SIG-M5 (cell line): ENCODE data around the gene CTNNBL1.
A peak's percentile ranks its signal among the peaks of the same experiment; 100 is the strongest.
"Not testable (repeated sequence)": the region's sequence is repeated elsewhere in the genome, so short reads cannot be mapped to it uniquely, and the experiment has no call there.

Experiments used
- DNase-seq: peaks from one replicate; lab custom pipeline; 2025; lab: John Stamatoyannopoulos, UW

CTNNBL1 gene, protein sequence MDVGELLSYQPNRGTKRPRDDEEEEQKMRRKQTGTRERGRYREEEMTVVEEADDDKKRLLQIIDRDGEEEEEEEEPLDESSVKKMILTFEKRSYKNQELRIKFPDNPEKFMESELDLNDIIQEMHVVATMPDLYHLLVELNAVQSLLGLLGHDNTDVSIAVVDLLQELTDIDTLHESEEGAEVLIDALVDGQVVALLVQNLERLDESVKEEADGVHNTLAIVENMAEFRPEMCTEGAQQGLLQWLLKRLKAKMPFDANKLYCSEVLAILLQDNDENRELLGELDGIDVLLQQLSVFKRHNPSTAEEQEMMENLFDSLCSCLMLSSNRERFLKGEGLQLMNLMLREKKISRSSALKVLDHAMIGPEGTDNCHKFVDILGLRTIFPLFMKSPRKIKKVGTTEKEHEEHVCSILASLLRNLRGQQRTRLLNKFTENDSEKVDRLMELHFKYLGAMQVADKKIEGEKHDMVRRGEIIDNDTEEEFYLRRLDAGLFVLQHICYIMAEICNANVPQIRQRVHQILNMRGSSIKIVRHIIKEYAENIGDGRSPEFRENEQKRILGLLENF

DNA sequence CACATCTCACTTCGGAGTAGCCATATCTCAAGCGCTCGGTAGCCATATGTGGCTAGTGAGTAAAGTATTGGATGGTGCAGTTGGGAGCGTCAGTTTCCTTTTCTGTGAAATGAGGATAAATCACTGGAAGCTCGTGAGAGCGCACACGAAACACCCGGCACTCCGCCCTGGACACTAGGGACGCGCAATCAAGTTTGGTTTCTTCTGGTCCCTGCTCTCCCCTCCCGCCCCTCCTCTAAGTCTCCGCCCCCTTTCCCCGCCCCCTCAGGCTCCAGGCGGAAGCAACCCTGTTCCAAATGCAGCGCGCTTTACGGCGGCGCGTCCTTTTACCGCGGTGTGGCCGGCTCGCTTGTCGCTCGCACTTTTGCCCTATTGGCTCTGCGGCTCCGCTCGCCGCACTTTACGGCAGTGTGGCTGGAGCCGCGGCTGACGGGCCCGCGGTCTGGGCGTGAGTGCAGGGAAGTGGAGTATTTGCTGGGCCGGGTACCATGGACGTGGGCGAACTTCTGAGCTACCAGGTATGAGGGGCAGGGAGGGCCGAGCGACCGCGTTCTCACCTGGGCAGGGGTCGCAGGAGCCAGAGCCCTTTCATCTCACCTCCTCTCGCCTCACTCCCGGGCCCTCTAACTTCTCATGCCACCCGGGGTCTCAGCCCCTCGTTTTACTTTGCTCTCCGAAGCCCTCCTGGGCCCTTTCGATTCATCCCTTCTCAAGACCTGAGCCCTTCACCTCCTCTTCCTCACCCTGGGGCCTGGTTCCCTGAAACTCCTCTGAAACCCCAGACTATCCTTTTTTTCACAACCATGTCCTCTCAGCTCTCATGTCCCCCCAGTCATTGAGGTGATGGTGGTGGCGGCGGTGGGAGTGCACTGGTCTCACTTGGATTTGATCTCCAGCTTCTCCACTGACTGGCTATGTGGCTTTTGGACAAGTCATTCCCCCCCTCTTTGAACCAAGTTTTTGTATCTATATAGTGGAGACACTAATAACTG, at the start of gene CTNNBL1:
CTNNBL1 (plus strand) TSS at position 396 of the 992 bp plus-strand sequence; CDS start at position 489, 93 bp downstream.
- DNase-seq = peak; percentile 68

DNA sequence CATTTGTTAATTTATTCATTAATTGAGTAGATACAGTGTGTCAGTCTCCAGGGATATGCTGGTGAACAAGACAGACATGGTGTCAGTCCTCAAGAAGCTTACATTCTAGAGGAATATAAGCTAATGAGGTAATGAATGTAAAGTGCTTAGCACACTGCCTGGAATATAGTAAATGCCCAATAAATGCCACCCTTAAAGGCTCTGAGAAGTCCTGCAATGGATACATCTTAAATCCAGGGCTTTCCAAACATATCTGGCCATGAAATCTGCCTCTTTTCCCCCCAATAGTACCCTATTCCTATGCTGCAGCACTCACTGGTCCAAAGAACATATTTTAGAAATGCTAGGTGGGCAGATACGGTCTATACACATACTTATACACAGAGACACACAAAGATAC, 49.2 kb upstream of the CTNNBL1 start:
- DNase-seq = no peak

- no peak for DNase-seq
These were observed 45.9 kb upstream of the CTNNBL1 start for GRCh38 chr20:37647946-37648345.

- DNase-seq = no peak
These were observed 44.8 kb upstream of the CTNNBL1 start for GRCh38 chr20:37649017-37649416.

DNA sequence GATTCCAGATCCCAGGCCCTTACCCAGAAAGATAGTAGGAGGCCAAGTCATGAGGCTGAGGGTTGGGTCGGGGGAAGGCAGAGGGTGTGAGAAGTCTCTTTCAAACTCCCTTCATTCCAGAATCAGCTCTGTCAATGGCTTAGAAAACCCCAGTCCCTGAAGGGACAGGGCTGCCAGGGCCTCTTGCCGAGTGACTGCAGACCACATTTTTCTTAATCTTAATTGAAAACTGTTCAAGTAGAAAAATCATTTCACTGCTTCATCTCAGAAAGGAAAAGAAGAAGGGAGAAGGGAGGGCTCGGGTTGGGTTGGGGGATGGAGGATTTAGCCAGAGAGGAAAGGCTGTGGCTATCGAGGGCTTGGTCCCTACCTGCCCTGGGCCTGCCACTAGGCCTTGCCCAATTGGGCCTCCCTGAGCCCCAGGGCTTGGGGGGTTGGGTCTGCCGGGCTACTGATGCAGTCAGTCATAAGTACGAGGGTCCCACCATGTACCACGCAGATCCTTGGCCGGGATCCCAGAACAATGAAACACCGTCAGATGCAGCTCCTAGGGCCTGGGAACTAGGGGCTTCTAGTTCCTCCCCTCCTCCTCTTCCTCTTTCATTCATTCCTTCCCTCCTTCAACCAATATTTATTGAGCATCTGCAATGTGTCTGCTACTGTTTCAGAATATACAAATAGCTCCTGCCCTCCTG, 44.0 kb upstream of the CTNNBL1 start:
- DNase-seq = no peak

GRCh38 chr20:37650661-37651060, 43.2 kb upstream of the CTNNBL1 start:
- no peak for DNase-seq

DNA sequence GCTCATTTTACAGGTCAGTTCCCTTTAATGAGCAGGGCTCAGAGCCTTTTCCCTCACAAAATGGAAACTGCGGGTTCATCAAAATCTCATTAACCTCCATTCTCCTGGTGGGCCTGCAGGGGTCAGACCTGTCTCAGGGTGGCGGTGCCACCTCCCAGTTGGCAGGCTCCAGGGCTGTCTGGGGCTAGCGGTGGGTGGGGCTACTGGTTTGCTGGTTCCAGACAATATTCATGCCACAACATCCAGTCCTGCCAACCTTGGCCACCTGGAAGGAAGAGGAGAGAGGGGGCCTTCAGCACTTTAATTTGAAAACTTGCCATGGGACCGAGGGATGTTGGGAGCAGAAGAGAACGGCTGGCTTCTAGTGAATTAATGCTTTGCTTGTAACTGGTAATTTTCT, 41.9 kb upstream of the CTNNBL1 start:
- DNase-seq = no peak

DNA sequence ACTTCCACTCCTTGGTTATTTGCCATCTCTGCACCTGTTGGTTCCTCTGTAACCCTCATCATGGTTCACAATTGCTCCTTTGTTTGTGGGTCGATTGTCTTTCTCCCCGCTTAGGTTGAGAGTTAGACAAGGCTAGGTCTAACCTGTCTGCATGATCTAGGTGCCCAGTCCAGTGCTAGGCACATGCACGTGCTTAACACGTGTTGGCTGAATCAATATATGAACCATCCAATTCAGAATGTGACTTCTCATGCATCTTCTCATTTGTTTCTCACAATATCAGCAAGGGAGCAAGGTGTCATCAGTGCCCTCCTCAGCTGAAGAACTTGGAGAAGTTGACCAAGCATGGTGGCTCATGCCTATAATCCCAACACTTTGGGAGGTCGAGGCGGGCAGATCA, 36.9 kb upstream of the CTNNBL1 start:
- DNase-seq = no peak

GRCh38 chr20:37657924-37658804, 35.7 kb upstream of the CTNNBL1 start:
- no peak for DNase-seq

GRCh38 chr20:37661519-37661918, 32.3 kb upstream of the CTNNBL1 start:
- no peak for DNase-seq

- DNase-seq = no peak
These were observed 31.5 kb upstream of the CTNNBL1 start for GRCh38 chr20:37662308-37662707.

DNA sequence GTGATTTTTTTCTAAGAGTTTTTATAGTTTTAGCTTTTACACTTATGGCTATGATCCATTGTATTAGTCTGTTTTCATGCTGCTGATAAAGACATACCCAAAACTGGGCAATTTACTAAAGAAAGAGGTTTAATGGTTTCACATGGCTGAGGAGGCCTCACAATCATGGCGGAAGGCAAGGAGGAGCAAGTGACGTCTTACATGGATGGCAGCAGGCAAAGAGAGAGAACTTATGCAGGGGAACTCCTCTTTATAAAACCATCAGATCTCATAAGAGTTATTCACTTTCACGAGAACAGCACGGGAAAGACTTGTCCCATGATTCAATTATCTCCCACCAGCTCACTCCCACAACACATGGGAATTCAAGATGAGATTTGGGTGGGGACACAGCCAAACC, 29.2 kb upstream of the CTNNBL1 start:
- not testable (repeated sequence) for DNase-seq

GRCh38 chr20:37668166-37668565, 25.7 kb upstream of the CTNNBL1 start:
- no peak for DNase-seq

DNA sequence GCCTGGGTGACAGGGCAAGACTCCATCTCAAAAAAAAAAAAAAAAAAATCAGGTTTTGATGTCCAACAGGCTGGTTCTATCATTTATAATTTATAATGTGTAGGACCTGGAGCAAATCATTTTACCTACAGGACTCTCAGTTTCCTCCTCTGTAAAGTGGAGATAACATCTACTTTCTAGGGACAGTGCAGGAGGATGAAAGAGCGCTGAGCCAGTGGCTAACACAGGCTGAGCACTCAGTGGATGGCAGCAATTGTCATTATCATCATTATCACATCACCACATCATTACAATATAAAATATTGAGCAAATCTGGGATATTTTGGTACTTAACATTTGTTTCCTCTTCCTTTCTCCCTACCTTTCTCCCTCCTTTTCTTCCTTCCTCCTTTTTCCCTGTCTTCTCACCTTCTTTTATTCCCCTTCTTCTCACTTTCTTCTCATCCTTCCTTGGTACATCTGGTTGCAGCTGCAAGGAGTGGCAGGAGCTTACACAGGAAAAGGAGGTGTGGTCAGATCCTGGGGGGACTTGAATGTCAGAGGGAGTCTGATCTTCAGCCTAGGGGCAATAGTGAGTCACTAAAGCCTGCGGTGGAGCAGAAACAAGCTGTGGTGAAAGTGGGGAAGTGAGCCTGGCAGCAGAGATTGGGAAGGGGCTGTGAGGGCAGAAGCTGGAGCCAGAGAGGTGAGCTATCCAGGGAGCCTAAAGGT, 24.6 kb upstream of the CTNNBL1 start:
- DNase-seq = peak; percentile 19

DNA sequence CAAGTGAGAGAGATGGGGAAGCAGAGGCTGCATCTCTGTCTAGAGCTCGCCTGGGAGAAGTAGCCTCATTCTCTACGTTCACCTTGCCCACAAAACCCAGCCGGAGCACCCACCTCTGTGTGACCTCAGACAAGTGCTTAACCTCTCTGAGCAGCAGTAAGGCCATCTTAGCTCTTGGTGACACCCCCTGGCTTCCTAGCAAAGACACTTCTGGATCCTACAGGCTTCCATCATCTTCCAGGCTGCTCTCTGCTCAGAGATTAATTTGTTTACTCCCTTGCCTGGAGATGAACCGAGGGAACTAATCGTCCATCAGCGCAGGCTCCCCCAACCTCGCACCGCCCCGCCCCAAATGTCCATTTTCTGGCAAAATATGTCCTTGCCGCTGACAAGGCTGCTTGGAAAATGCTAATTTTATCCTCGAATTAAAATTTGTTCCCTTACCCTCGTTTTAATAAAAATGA, 24.0 kb upstream of the CTNNBL1 start:
- no peak for DNase-seq

DNA sequence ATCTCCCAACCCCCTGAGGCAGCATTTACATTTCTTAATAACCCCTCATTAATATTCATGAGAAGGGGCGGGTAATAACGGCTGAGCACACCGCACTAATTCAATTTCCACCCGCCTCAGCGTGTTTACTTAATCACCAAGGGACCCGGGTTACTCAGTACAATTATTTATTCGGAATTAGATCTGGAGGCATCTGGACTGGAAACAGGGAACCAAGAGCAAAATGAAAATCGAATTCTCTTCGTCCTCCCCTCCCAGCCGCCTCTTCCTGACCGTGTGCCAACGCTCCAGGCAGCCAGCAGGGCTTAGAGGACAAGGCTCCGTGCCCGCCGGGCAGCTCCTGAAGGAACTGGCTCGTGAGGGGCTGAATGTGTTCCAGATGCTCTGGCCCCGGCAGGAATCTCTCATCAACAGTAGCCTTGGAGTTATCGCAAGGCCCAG, 23.5 kb upstream of the CTNNBL1 start:
- DNase-seq = no peak

DNA sequence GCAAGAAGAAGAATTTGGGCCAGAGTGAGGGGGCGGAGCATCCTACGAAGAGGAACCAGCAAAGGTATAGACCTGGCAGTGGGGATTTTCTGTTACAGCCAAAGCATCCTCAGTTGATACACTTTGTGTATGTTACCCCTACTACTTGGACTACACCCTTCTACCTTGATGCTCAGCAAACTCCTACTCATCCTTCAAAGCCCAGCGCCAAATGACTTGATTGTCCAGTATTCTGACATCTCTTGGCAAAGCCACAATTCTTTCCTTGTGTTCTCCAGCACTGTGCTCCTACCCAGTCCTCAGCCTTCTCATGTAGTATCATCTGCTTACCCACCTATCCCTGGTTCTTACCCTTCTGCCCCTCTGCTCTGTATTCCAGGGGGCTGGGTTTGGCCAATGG, 21.7 kb upstream of the CTNNBL1 start:
- DNase-seq = no peak

DNA sequence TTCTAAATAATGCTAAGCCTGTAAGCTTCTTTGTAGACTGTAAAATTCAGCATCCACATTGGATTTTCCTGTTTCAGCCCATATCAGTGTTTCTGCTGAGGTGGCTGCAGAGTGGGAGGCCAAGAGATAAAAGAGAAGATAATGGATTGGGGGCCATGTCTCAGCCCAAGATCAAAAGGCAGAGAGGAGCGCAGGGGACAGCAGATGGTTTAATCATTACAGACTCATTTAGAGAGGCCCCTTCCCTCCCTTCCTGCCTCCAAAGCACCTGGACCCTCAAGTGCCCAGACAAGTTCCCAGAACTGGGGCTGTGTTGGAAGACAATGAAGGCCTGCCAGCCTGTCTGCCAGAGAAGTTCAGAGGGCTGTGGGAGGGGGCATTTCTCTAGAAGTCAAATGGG, 20.4 kb upstream of the CTNNBL1 start:
- DNase-seq = no peak

DNA sequence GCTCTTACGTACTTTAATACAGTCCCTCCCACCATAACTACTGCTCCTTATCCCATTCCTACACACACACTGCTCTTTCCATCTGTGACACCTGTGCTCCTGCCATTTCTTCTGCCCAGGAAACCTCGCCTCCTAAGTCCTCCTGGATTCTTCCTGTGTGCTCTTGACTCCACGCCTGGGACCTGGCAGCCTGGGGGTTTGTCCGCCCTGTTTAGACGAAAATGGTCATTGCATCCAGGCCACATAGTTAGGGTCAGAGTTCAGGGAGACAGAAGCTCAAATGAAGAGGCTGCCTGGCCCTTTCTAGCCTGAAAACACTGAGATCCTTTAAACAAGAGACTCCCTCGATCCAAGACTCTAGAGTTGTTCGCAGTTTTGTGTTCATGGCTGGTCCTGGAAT, 17.4 kb upstream of the CTNNBL1 start:
- DNase-seq = no peak
